IMR-90 (cell line): Measurements from ENCODE around the gene ZNF618. TPM values are rescaled to one million over a fixed set of nuclear protein-coding genes. Genes with fewer than 3 reads are reported as not detected.

Experiments used
- ATAC-seq: fragments of 200-7000 bp; cut with Tn5 transposase; 2 replicates; pipeline ENCODE4 v1.9.1; 2020; ENCODE audit warnings: low read depth, mild to moderate bottlenecking, moderate library complexity
- BruUV-seq: library from RNA; stranded (reverse); fragments of 400-500 nt; replicated peaks from 2 replicates; lab custom pipeline; 2021; lab: Mats Ljungman, UMichigan
- CTCF ChIA-PET: fragments of 300-600 bp; formaldehyde crosslinking; extraction: SDS; loops from one replicate; lab custom pipeline; 2021; ENCODE audit warnings: antibody characterized with exemption; lab: Yijun Ruan, JAX
- POLR2A ChIA-PET: fragments of 300-600 bp; sonication (Branson Sonifier 250); formaldehyde crosslinking; loops from one replicate; lab custom pipeline; 2022; ENCODE audit warnings: antibody characterized with exemption; ENCODE audit not compliant: unreplicated experiment; lab: Charles Lee
- DNase-seq: peaks from one replicate; pipeline ENCODE4 v3.0.0; 2013
- H2AFZ ChIP-seq: replicated peaks from 2 replicates; pipeline ENCODE3; 2013; ENCODE audit warnings: low read length, mild to moderate bottlenecking; ENCODE audit not compliant: poor library complexity
- H2AK5ac ChIP-seq: 2 replicates; pipeline ENCODE4 v1.6.1; 2013; ENCODE audit warnings: low read depth, low read length, inconsistent platforms
- H2AK9ac ChIP-seq: replicated peaks from 2 replicates; pipeline ENCODE3; 2013; ENCODE audit warnings: mild to moderate bottlenecking, low read depth, low read length, moderate library complexity; ENCODE audit not compliant: poor library complexity
- H2BK120ac ChIP-seq: 2 replicates; pipeline ENCODE4 v1.6.1; 2013; ENCODE audit warnings: low read depth, low read length, inconsistent platforms
- H2BK15ac ChIP-seq: 3 replicates; pipeline ENCODE4 v1.6.1; 2013; ENCODE audit warnings: low read depth, low read length, inconsistent platforms
- H2BK20ac ChIP-seq: 2 replicates; pipeline ENCODE4 v1.6.1; 2013; ENCODE audit warnings: low read depth, mild to moderate bottlenecking, inconsistent platforms, low read length, moderate library complexity
- H2BK5ac ChIP-seq: 2 replicates; pipeline ENCODE4 v1.6.1; 2013; ENCODE audit warnings: mild to moderate bottlenecking, low read depth, low read length, inconsistent platforms; ENCODE audit not compliant: poor library complexity, severe bottlenecking
- H3K14ac ChIP-seq: replicated peaks from 2 replicates; pipeline ENCODE4 v1.6.1; 2013; ENCODE audit warnings: low read depth, low read length, inconsistent platforms
- H3K18ac ChIP-seq: 2 replicates; pipeline ENCODE4 v1.6.1; 2013; ENCODE audit warnings: low read depth, low read length, control low read depth
- H3K23ac ChIP-seq: 2 replicates; pipeline ENCODE4 v1.6.1; 2013; ENCODE audit warnings: low read depth, low read length, inconsistent platforms
- H3K27ac ChIP-seq: 2 replicates; pipeline ENCODE4 v1.5.1; 2013; ENCODE audit warnings: mild to moderate bottlenecking, control low read depth, low read length; ENCODE audit not compliant: insufficient read depth
- H3K27me3 ChIP-seq: 2 replicates; pipeline ENCODE4 v1.6.1; 2013; ENCODE audit warnings: low read length; ENCODE audit not compliant: control insufficient read depth, insufficient read depth
- H3K36me3 ChIP-seq: 2 replicates; pipeline ENCODE4 v1.6.1; 2013; ENCODE audit warnings: low read length, mixed read lengths; ENCODE audit not compliant: control insufficient read depth, insufficient read depth
- H3K4ac ChIP-seq: 2 replicates; pipeline ENCODE4 v1.6.1; 2013; ENCODE audit warnings: low read depth, low read length, inconsistent platforms
- H3K4me1 ChIP-seq: 2 replicates; pipeline ENCODE4 v1.6.1; 2013; ENCODE audit warnings: low read length, mixed read lengths; ENCODE audit not compliant: control insufficient read depth, insufficient read depth
- H3K4me2 ChIP-seq: 2 replicates; pipeline ENCODE4 v1.6.1; 2013; ENCODE audit warnings: low read depth, mild to moderate bottlenecking, control low read depth, low read length, moderate library complexity
- H3K4me3 ChIP-seq: 2 replicates; pipeline ENCODE4 v1.5.1; 2013; ENCODE audit warnings: low read depth, mild to moderate bottlenecking, control low read depth, low read length, moderate library complexity; ENCODE audit not compliant: insufficient read depth
- H3K56ac ChIP-seq: 2 replicates; pipeline ENCODE4 v1.6.1; 2013; ENCODE audit warnings: low read length, inconsistent platforms; ENCODE audit not compliant: insufficient read depth; ENCODE audit errors: extremely low read depth
- H3K79me1 ChIP-seq, 2 experiments: 2 replicates each; pipeline ENCODE4 v1.6.1; 2013; ENCODE audit warnings: low read length in 2 of 2, inconsistent platforms in 1 of 2, low read depth in 1 of 2
- H3K9ac ChIP-seq: 2 replicates; pipeline ENCODE4 v1.6.1; 2013; ENCODE audit warnings: low read depth, low read length, control low read depth
- H3K9me1 ChIP-seq: 2 replicates; pipeline ENCODE4 v1.6.1; 2013; ENCODE audit warnings: low read length, inconsistent platforms; ENCODE audit not compliant: insufficient read depth
- H3K9me3 ChIP-seq: 2 replicates; pipeline ENCODE4 v1.6.1; 2013; ENCODE audit warnings: low read length; ENCODE audit not compliant: control insufficient read depth, insufficient read depth
- H4K20me1 ChIP-seq: 2 replicates; pipeline ENCODE4 v1.6.1; 2013; ENCODE audit warnings: low read length, inconsistent platforms; ENCODE audit not compliant: insufficient read depth
- H4K5ac ChIP-seq: 2 replicates; pipeline ENCODE4 v1.6.1; 2013; ENCODE audit warnings: mild to moderate bottlenecking, low read depth, low read length, control low read depth
- H4K8ac ChIP-seq, 2 experiments: 2 replicates each; pipeline ENCODE4 v1.6.1; 2013; ENCODE audit warnings: low read depth in 2 of 2, low read length in 2 of 2, control low read depth in 1 of 2, inconsistent platforms in 1 of 2
- H4K91ac ChIP-seq: 2 replicates; pipeline ENCODE4 v1.6.1; 2013; ENCODE audit warnings: low read depth, low read length, inconsistent platforms; ENCODE audit not compliant: insufficient read depth
- CEBPB ChIP-seq: IDR thresholded peaks from 2 replicates; pipeline ENCODE4 v1.6.1; 2012; ENCODE audit warnings: low read depth, low read length, improper control_type of control experiment
- CHD1 ChIP-seq: IDR thresholded peaks from 2 replicates; pipeline ENCODE4 v1.6.1; 2012; ENCODE audit warnings: low read depth, low read length, improper control_type of control experiment
- MAFK ChIP-seq: IDR thresholded peaks from 2 replicates; pipeline ENCODE4 v1.6.1; 2012; ENCODE audit warnings: low read depth, low read length, improper control_type of control experiment
- MAZ ChIP-seq: IDR thresholded peaks from 2 replicates; pipeline ENCODE4 v1.6.1; 2012; ENCODE audit warnings: low read depth, mild to moderate bottlenecking, low read length, improper control_type of control experiment, moderate library complexity, borderline replicate concordance
- POLR2A ChIP-seq: IDR thresholded peaks from 2 replicates; pipeline ENCODE4 v1.6.1; 2012; ENCODE audit warnings: mild to moderate bottlenecking, low read depth, low read length
- RCOR1 ChIP-seq: IDR thresholded peaks from 2 replicates; pipeline ENCODE4 v1.6.1; 2012; ENCODE audit warnings: mild to moderate bottlenecking, low read length, improper control_type of control experiment; ENCODE audit not compliant: insufficient replicate concordance
- RFX5 ChIP-seq: IDR thresholded peaks from 2 replicates; pipeline ENCODE4 v1.8.0; 2012; ENCODE audit warnings: low read depth, mild to moderate bottlenecking, low read length, moderate library complexity
- WGBS, 2 experiments: methylation state at CpG; one replicate each; pipeline versions ENCODE4 v1.1.5 to v1.1.7; 2013; ENCODE audit warnings: missing lambda C conversion rate in 2 of 2; ENCODE audit not compliant: insufficient read length in 1 of 2; ENCODE audit errors: extremely low coverage in 2 of 2; 5-methylcytosine and 5-hydroxymethylcytosine counted together
- dilution Hi-C: fragments of 300-500 bp; cut with HindIII; formaldehyde crosslinking; loops from one replicate; pipeline ENCODE4 v1.14.3; 2018; ENCODE audit warnings: low sequenced_read_pairs; ENCODE audit not compliant: unreplicated experiment
- in situ Hi-C: fragments of 300-500 bp; cut with MboI; formaldehyde crosslinking; loops from 3 replicates; pipeline ENCODE4 v1.14.3; 2019; ENCODE audit warnings: low sequenced_read_pairs, inconsistent platforms, mixed read lengths
- intact Hi-C: fragments of 100-400 bp; cut with micrococcal nuclease; formaldehyde crosslinking; loops from 2 replicates; pipeline ENCODE4 v1.10.0; 2022
- polyA plus RNA-seq, 3 experiments: library from polyadenylated mRNA; depleted of rRNA; stranded (reverse); fragments of >200 nt; gene quantifications; 2 replicates each; pipeline ENCODE4 v1.2.3, GENCODE V29; 2012; ENCODE audit warnings: low replicate concordance in 1 of 3
- total RNA-seq: library from RNA; depleted of rRNA; stranded (reverse); fragments of >200 nt; gene quantifications from 2 replicates; pipeline ENCODE4 v1.2.3, GENCODE V29; 2012
- TF ChIP-seq, protein P1 (sequence below): conservative IDR thresholded peaks from 2 replicates; pipeline ENCODE4 v1.5.1; 2012; ENCODE audit warnings: mild to moderate bottlenecking, low read depth, low read length, improper control_type of control experiment
- TF ChIP-seq, protein P2 (sequence below): fragments of 150-350 bp; IDR thresholded peaks from 2 replicates; pipeline ENCODE4 v1.6.1; 2016; ENCODE audit warnings: low read depth, mild to moderate bottlenecking, low read length, moderate library complexity, borderline replicate concordance
- TF ChIP-seq, protein P3 (sequence below): fragments of 150-350 bp; IDR thresholded peaks from 2 replicates; pipeline ENCODE4 v1.6.1; 2017; ENCODE audit warnings: mild to moderate bottlenecking, antibody characterized with exemption, low read length, low read depth

Gene ZNF618
- total and polyA plus RNA-seq, 2 of the 4 experiments (the other 2 are of a cell fraction) = 8.2 to 9.4 TPM

DNA sequence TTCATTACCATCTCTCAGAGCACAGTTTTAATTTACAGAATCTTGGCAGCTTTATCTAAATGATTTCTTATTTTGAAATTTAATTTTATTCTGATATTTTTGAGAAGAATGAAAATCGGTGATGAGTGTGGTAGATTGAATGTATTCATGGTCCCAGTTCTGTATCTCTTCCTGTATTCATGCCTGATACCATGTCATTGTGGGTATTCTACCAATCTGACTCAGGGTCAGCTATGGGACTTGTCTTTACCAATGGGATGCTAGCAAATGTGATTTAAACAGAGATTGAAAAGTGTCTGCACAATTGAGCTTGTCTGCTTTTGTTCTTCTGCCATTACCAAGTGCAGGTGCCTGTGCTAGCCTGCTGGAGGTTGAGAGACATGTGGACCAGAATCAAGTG lies 17.8 kb upstream of the ZNF618 start:
- ATAC-seq = no peak

More for the DNA sequence above, 17.8 kb upstream of the ZNF618 start:
- Histone ChIP-seq H4K91ac (no peak overlapping the region), H2BK15ac (no peak overlapping the region), H3K9ac (no peak overlapping the region), H4K8ac (no peak overlapping the region), H3K23ac (no peak overlapping the region), H4K5ac (no peak overlapping the region), H3K4me3 (no peak overlapping the region), H3K4ac (no peak overlapping the region), H4K20me1 (no peaks in the 10 kb centered on the region), H3K4me2 (no peak overlapping the region), H2AK5ac (no peak overlapping the region), H3K27me3 (peaks cover 32% of the 10 kb centered on the region), H3K9me3 (peaks cover 6% of the 10 kb centered on the region; the same call in 1 of the 2 replicates), H3K14ac (no peak overlapping the region), H3K79me1 (no peaks in the 10 kb centered on the region), H3K56ac (no peak overlapping the region), H2AFZ (no peak overlapping the region), H3K27ac (no peak overlapping the region), H3K9me1 (no peaks in the 10 kb centered on the region), H3K18ac (no peak overlapping the region), H3K4me1 (no peaks in the 10 kb centered on the region), H2BK5ac (no peak overlapping the region), H2BK120ac (no peak overlapping the region), H3K36me3 (no peaks in the 10 kb centered on the region), H2BK20ac (no peak overlapping the region), H2AK9ac (no peak overlapping the region)
- no CpG with 5 or more reads among the region's 1 CpG for WGBS, 2 experiments
- dilution Hi-C loops = no loop called here
- intact Hi-C loops = no loop called here
- in situ Hi-C loops = loop anchor here (25.0 kb wide), 1 partner anchor 96 kb away; no protein-coding TSS in a partner anchor
- TF ChIP-seq, protein P1, sequence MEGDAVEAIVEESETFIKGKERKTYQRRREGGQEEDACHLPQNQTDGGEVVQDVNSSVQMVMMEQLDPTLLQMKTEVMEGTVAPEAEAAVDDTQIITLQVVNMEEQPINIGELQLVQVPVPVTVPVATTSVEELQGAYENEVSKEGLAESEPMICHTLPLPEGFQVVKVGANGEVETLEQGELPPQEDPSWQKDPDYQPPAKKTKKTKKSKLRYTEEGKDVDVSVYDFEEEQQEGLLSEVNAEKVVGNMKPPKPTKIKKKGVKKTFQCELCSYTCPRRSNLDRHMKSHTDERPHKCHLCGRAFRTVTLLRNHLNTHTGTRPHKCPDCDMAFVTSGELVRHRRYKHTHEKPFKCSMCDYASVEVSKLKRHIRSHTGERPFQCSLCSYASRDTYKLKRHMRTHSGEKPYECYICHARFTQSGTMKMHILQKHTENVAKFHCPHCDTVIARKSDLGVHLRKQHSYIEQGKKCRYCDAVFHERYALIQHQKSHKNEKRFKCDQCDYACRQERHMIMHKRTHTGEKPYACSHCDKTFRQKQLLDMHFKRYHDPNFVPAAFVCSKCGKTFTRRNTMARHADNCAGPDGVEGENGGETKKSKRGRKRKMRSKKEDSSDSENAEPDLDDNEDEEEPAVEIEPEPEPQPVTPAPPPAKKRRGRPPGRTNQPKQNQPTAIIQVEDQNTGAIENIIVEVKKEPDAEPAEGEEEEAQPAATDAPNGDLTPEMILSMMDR = no peak
- TF ChIP-seq MAZ (no peak), CHD1 (no peak), CEBPB (no peak), MAFK (no peak), RCOR1 (no peak), POLR2A (no peak), RFX5 (no peak)
- TF ChIP-seq, protein P2, sequence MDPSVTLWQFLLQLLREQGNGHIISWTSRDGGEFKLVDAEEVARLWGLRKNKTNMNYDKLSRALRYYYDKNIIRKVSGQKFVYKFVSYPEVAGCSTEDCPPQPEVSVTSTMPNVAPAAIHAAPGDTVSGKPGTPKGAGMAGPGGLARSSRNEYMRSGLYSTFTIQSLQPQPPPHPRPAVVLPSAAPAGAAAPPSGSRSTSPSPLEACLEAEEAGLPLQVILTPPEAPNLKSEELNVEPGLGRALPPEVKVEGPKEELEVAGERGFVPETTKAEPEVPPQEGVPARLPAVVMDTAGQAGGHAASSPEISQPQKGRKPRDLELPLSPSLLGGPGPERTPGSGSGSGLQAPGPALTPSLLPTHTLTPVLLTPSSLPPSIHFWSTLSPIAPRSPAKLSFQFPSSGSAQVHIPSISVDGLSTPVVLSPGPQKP = no peak
- TF ChIP-seq, protein P3, sequence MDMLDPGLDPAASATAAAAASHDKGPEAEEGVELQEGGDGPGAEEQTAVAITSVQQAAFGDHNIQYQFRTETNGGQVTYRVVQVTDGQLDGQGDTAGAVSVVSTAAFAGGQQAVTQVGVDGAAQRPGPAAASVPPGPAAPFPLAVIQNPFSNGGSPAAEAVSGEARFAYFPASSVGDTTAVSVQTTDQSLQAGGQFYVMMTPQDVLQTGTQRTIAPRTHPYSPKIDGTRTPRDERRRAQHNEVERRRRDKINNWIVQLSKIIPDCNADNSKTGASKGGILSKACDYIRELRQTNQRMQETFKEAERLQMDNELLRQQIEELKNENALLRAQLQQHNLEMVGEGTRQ = no peak
- no TSS peak for BruUV-seq
- POLR2A ChIA-PET = no interaction called here
- DNase-seq = no peak
- CTCF ChIA-PET = interaction anchor here (0.6 kb wide), 1 partner anchor 51 kb away, joined by 5 read pairs; no protein-coding TSS in a partner anchor
